CD4-positive, CD25-positive, alpha-beta regulatory T cell (primary cell): ENCODE results near the gene POU3F3. TPM values are rescaled to one million over a fixed set of nuclear protein-coding genes. Genes with fewer than 3 reads are reported as not detected.

Experiments
- ATAC-seq, 2 donors: fragments of 150-1000 bp; cut with Tn5 transposase; one replicate each; pipeline ENCODE4 v1.10.0; 2021; ENCODE audit warnings: low read depth in 2 of 2, moderate number of reproducible peaks in 2 of 2, moderate library complexity in 1 of 2
- DNase-seq, 3 donors: peaks; one replicate each; pipeline versions ENCODE4 v3.0.0 to v3.0.0-alpha.2; 2012 to 2022; ENCODE audit warnings: mixed read lengths in 1 of 3
- H3K27ac ChIP-seq: one replicate; pipeline ENCODE4 v1.7.0; 2013; ENCODE audit warnings: mild to moderate bottlenecking, low read length; ENCODE audit not compliant: insufficient read depth, poor library complexity, severe bottlenecking
- H3K27me3 ChIP-seq: one replicate; pipeline ENCODE4 v1.7.0; 2013; ENCODE audit warnings: low read length; ENCODE audit not compliant: control insufficient read depth, insufficient read depth
- H3K36me3 ChIP-seq: one replicate; pipeline ENCODE4 v1.7.0; 2013; ENCODE audit warnings: mild to moderate bottlenecking, low read length, moderate library complexity; ENCODE audit not compliant: control insufficient read depth, insufficient read depth
- H3K4me1 ChIP-seq: 2 replicates; pipeline ENCODE4 v1.7.0; 2013; ENCODE audit warnings: mild to moderate bottlenecking, low read length; ENCODE audit not compliant: insufficient read depth, control insufficient read depth, poor library complexity, severe bottlenecking
- H3K4me3 ChIP-seq: one replicate; pipeline ENCODE4 v1.7.0; 2013; ENCODE audit warnings: low read depth, mild to moderate bottlenecking, low read length, moderate library complexity
- H3K9me3 ChIP-seq, 2 experiments: 1 replicate in 1 of 2; 2 replicates in 1 of 2; pipeline ENCODE4 v1.7.0; 2013; ENCODE audit warnings: low read length in 2 of 2, mild to moderate bottlenecking in 1 of 2, moderate library complexity in 1 of 2; ENCODE audit not compliant: control insufficient read depth in 2 of 2
- H3K27ac Mint-ChIP-seq, 3 donors: one replicate each; pipeline ENCODE4 v1.8.0; 2020 to 2022; ENCODE audit warnings: mild to moderate bottlenecking in 3 of 3, mixed read lengths in 3 of 3, moderate library complexity in 2 of 3
- H3K27me3 Mint-ChIP-seq: one replicate; pipeline ENCODE4 v1.8.0; 2022; ENCODE audit warnings: mild to moderate bottlenecking, mixed read lengths
- H3K36me3 Mint-ChIP-seq: one replicate; pipeline ENCODE4 v1.8.0; 2020; ENCODE audit warnings: mixed read lengths
- H3K4me1 Mint-ChIP-seq, 4 donors: one replicate each; pipeline ENCODE4 v1.8.0; 2020 to 2022; ENCODE audit warnings: mixed read lengths in 4 of 4, mild to moderate bottlenecking in 1 of 4
- H3K4me3 Mint-ChIP-seq, 4 donors: one replicate each; pipeline ENCODE4 v1.8.0; 2020 to 2022; ENCODE audit warnings: mild to moderate bottlenecking in 4 of 4, mixed read lengths in 4 of 4, moderate library complexity in 3 of 4
- H3K9me3 Mint-ChIP-seq, 7 donors: one replicate each; pipeline ENCODE4 v1.8.0; 2020 to 2022; ENCODE audit warnings: mixed read lengths in 7 of 7, mild to moderate bottlenecking in 3 of 7, moderate library complexity in 2 of 7
- polyA plus RNA-seq, 4 donors: library from polyadenylated mRNA; unstranded; fragments of 300-500 nt; fragmentation: Illumina TruSeq; gene quantifications; one replicate each; pipeline ENCODE4 v1.2.3, GENCODE V29; 2021
- total RNA-seq: library from RNA; stranded (reverse); gene quantifications from one replicate; pipeline ENCODE4 v1.2.3, GENCODE V29; 2022

The POU3F3 gene
- total and polyA plus RNA-seq, 5 donors from 2014 or later = not detected

GRCh38 chr2:104841744-104842143, 12.2 kb upstream of the POU3F3 start:
- no peak overlapping the region for H3K27ac Mint-ChIP-seq
- ATAC-seq (no peak), DNase-seq (no peak)
- H3K36me3 Mint-ChIP-seq = no peaks in the 10 kb centered on the region
- Histone ChIP-seq H3K27ac (no peak overlapping the region), H3K4me3 (no peak overlapping the region), H3K36me3 (no peaks in the 10 kb centered on the region), H3K27me3 (peaks cover 29% of the 10 kb centered on the region), H3K4me1 (no peaks in the 10 kb centered on the region), H3K9me3 (no peaks in the 10 kb centered on the region)
- peaks cover 0 to 6% (median 0%) of the 10 kb centered on the region in 7 donors for H3K9me3 Mint-ChIP-seq
- H3K4me3 Mint-ChIP-seq = no peak overlapping the region
- peaks cover 0 to 8% (median 0%) of the 10 kb centered on the region in 4 donors for H3K4me1 Mint-ChIP-seq
- H3K27me3 Mint-ChIP-seq = peaks cover 56% of the 10 kb centered on the region

DNA sequence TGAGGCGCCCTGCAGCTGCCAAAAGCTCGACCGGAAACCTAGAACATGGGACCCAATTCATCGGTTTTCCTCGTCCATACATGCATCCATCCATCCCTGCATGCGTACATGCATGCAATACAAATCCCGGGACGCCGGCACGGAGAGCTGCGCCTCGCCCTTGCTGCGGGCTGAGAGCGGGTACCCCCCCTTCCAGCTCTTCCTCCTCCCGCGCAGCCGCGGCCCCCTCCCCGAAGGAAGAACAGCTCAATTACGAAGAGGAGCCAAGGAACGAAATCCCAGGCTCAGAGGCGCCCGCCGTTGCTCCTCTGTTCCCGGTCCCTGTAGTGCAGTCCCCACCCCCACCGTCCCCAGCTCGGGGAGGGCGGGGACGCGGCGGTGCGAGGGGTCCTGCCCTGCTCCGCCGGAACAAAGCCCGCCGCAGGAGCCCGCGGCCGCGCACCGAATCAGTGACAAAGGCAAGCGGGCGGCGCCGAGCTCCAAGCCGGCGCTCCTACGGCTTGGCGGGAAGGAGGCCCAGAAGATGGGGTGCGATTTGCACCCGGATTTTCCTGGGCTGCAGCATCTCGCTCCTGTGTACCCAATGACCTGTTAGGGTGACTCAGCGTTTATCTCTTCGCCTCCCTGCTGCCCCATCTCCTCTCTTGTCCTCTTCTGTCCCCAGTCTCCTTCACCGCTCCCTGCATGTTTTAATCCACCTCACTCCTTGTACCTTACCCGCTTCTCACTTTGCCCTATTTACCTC, 8.9 kb upstream of the POU3F3 start:
- no peak overlapping the region for H3K4me3 ChIP-seq
- no peaks in the 10 kb centered on the region for H3K36me3 ChIP-seq
- H3K27ac ChIP-seq = no peak overlapping the region
- ATAC-seq (no peak), DNase-seq (no peak)
- no peak overlapping the region for H3K27ac Mint-ChIP-seq
- H3K36me3 Mint-ChIP-seq = no peaks in the 10 kb centered on the region
- peaks cover 57% of the 10 kb centered on the region for H3K27me3 ChIP-seq
- H3K9me3 Mint-ChIP-seq = peaks cover 0 to 8% (median 0%) of the 10 kb centered on the region in 7 donors
- peaks cover 0 to 8% (median 2%) of the 10 kb centered on the region in 4 donors for H3K4me1 Mint-ChIP-seq
- no peaks in the 10 kb centered on the region for H3K4me1 ChIP-seq
- peaks cover 76% of the 10 kb centered on the region for H3K27me3 Mint-ChIP-seq
- H3K9me3 ChIP-seq = no peaks in the 10 kb centered on the region
- H3K4me3 Mint-ChIP-seq = peak overlapping the region in 1 of 4 donors; percentile 64

GRCh38 chr2:104845552-104845931, 8.4 kb upstream of the POU3F3 start:
- no peak for ATAC-seq
- Mint-ChIP-seq H3K4me3 (peak overlapping the region in 1 of 4 donors; percentile 64), H3K27ac (no peak overlapping the region)

GRCh38 chr2:104845946-104846785, 7.7 kb upstream of the POU3F3 start:
- ATAC-seq (no peak), DNase-seq (no peak)
- no peak overlapping the region for H3K4me3 ChIP-seq
- no peak overlapping the region for H3K27ac Mint-ChIP-seq
- no peaks in the 10 kb centered on the region for H3K36me3 Mint-ChIP-seq
- H3K27me3 ChIP-seq = peaks cover 61% of the 10 kb centered on the region
- no peaks in the 10 kb centered on the region for H3K9me3 ChIP-seq
- peaks cover 0 to 10% (median 4%) of the 10 kb centered on the region in 4 donors for H3K4me1 Mint-ChIP-seq
- no peak overlapping the region for H3K27ac ChIP-seq
- H3K36me3 ChIP-seq = no peaks in the 10 kb centered on the region
- peaks cover 84% of the 10 kb centered on the region for H3K27me3 Mint-ChIP-seq
- no peaks in the 10 kb centered on the region for H3K4me1 ChIP-seq
- H3K9me3 Mint-ChIP-seq = peaks cover 0 to 8% (median 0%) of the 10 kb centered on the region in 7 donors
- peak overlapping the region in 1 of 4 donors; percentile 13 for H3K4me3 Mint-ChIP-seq

More at GRCh38 chr2:104845552-104845931, 8.4 kb upstream of the POU3F3 start:
- Histone ChIP-seq H3K27me3 (peaks cover 62% of the 10 kb centered on the region), H3K27ac (no peak overlapping the region), H3K36me3 (no peaks in the 10 kb centered on the region), H3K4me3 (no peak overlapping the region), H3K4me1 (no peaks in the 10 kb centered on the region), H3K9me3 (no peaks in the 10 kb centered on the region)
- no peak for DNase-seq
- Mint-ChIP-seq H3K27me3 (peaks cover 82% of the 10 kb centered on the region), H3K9me3 (peaks cover 0 to 8% (median 0%) of the 10 kb centered on the region in 7 donors), H3K36me3 (no peaks in the 10 kb centered on the region), H3K4me1 (peaks cover 0 to 9% (median 3%) of the 10 kb centered on the region in 4 donors)

- Histone ChIP-seq H3K4me3 (no peak overlapping the region), H3K4me1 (peaks cover 3% of the 10 kb centered on the region), H3K27ac (no peak overlapping the region), H3K9me3 (no peaks in the 10 kb centered on the region), H3K27me3 (peaks cover 54% of the 10 kb centered on the region), H3K36me3 (no peaks in the 10 kb centered on the region)
- Mint-ChIP-seq H3K27ac (no peak overlapping the region), H3K27me3 (peaks cover 84% of the 10 kb centered on the region), H3K4me3 (no peak overlapping the region), H3K9me3 (peaks cover 0 to 10% (median 0%) of the 10 kb centered on the region in 7 donors), H3K36me3 (no peaks in the 10 kb centered on the region), H3K4me1 (peaks cover 0 to 16% (median 7%) of the 10 kb centered on the region in 4 donors)
- ATAC-seq (no peak), DNase-seq (no peak)
Measured at GRCh38 chr2:104846786-104847585, 6.9 kb upstream of the POU3F3 start.

GRCh38 chr2:104847586-104848160, 6.2 kb upstream of the POU3F3 start:
- Mint-ChIP-seq H3K27ac (no peak overlapping the region), H3K4me1 (peaks cover 0 to 21% (median 10%) of the 10 kb centered on the region in 4 donors), H3K27me3 (peaks cover 86% of the 10 kb centered on the region), H3K36me3 (no peaks in the 10 kb centered on the region), H3K4me3 (no peak overlapping the region), H3K9me3 (peaks cover 0 to 13% (median 0%) of the 10 kb centered on the region in 7 donors)
- no peaks in the 10 kb centered on the region for H3K36me3 ChIP-seq
- ATAC-seq (no peak), DNase-seq (no peak)
- H3K4me3 ChIP-seq = no peak overlapping the region
- peaks cover 6% of the 10 kb centered on the region for H3K4me1 ChIP-seq
- H3K27ac ChIP-seq = no peak overlapping the region
- H3K27me3 ChIP-seq = peaks cover 52% of the 10 kb centered on the region
- H3K9me3 ChIP-seq = no peaks in the 10 kb centered on the region

- ATAC-seq (no peak), DNase-seq (no peak)
- no peaks in the 10 kb centered on the region for H3K36me3 ChIP-seq
- H3K9me3 ChIP-seq = no peaks in the 10 kb centered on the region
- H3K4me3 ChIP-seq = no peak overlapping the region
- Mint-ChIP-seq H3K27me3 (peaks cover 90% of the 10 kb centered on the region), H3K36me3 (no peaks in the 10 kb centered on the region), H3K9me3 (peaks cover 0 to 13% (median 0%) of the 10 kb centered on the region in 7 donors), H3K27ac (no peak overlapping the region), H3K4me1 (peaks cover 0 to 29% (median 14%) of the 10 kb centered on the region in 4 donors), H3K4me3 (peak overlapping the region in 1 of 4 donors; percentile 0)
- H3K27ac ChIP-seq = no peak overlapping the region
- H3K4me1 ChIP-seq = peaks cover 14% of the 10 kb centered on the region
- H3K27me3 ChIP-seq = peaks cover 52% of the 10 kb centered on the region
Measured at GRCh38 chr2:104848526-104848925, 5.4 kb upstream of the POU3F3 start.
